GM19455 (cell line): ENCODE data around the gene OR8J3.
"Not testable (repeated sequence)": the region's sequence is repeated elsewhere in the genome, so short reads cannot be mapped to it uniquely, and the experiment has no call there.

Experiments
- ATAC-seq: cut with Tn5 transposase; IDR thresholded peaks from one replicate; pipeline ENCODE4 v1.9.1; 2021; ENCODE audit not compliant: unreplicated experiment

The OR8J3 gene

GRCh38 chr11:56140151-56140661 lies at the start of gene OR8J3:
Gene OR8J3 (minus strand): TSS chr11:56140201. CDS start chr11:56137718, 2,483 bp downstream.
- ATAC-seq, result no peak

GRCh38 chr11:56188602-56189001 lies 48.6 kb upstream of the OR8J3 start:
- ATAC-seq, result no peak

GRCh38 chr11:56183459-56183858 lies 43.5 kb upstream of the OR8J3 start:
- ATAC-seq, result no peak

DNA sequence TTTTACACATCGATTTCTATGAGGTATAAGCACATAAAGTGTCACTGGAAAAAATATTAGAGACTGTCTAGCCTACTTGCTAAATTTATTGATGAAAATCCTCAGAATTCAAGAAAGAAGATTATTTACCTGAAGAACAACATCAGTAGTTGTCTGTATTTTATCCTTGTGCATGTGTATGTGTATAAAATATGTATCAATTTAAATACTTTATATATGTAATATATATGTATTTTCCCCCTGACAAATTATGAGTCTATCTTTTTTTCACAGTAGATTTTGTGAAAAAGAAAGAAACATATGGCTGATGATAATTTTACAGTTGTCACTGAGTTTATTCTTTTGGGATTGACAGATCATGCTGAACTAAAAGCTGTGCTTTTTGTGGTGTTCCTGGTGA lies 36.3 kb upstream of the OR8J3 start, which contains the start of gene OR5J2:
TSS of gene OR5J2 (plus strand) at position 301 of the 400 bp plus-strand sequence. CDS start at position 301, 0 bp downstream.
- ATAC-seq, result no peak

- ATAC-seq, result no peak
Observed at GRCh38 chr11:56172256-56172830, 32.3 kb upstream of the OR8J3 start.

DNA sequence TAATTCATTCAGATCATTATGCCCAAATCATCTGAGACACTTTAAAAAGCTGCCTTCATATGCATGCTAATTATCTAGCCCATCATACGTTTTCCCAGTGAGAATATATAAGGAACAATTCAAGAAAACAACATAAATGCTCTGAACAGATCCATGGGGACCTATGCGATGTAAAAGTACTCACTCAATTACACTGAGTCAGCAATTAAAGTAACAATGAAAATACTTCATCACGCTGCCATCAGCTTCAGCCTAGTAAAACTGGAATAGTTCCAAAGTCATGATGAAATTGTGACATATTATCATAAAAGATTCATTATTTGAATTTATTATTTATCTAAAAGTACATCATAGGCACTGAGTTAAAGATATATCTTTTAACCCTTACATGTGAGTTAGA lies 23.8 kb upstream of the OR8J3 start:
- ATAC-seq, result no peak

GRCh38 chr11:56160217-56160616 lies 20.2 kb upstream of the OR8J3 start, which contains the start of gene OR8K5:
Gene OR8K5 (minus strand): TSS chr11:56160317. CDS start chr11:56160317, 0 bp downstream.
- ATAC-seq, result no peak

DNA sequence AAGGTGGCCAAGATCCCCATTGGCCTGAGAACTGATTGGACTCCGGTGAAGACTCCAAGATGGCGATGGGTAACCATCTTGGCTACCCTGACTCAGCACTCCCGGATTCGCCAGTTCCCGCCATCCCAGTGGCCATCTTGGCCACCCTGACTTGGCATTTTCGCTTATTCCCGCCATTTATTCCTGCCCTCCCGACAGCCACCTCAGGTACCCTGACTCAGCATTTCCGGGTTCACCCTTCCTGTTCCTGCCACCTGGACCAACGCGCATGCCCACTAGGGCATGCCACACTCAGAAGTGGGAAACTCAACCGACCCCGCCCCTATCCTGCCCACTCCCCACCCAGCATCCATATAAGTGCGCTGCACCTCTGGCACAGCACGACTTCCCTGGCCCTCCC lies 12.3 kb upstream of the OR8J3 start:
- ATAC-seq, result no peak

GRCh38 chr11:56151376-56151775 lies 11.4 kb upstream of the OR8J3 start:
- ATAC-seq, result no peak

DNA sequence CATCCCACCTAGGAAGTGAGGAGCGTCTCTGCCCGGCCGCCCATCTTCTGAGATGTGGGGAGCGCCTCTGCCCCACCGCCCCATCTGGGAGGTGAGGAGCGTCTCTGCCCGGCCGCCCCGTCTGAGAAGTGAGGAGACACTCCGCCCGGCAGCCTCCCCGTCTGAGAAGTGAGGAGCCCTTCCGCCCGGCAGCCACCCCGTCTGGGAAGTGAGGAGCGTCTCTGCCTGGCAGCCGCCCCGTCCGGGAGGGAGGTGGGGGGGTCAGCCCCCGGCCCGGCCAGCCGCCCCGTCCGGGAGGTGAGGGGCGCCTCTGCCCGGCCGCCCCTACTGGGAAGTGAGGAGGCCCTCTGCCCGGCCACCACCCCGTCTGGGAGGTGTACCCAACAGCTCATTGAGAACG lies 3.7 kb upstream of the OR8J3 start:
- not testable (repeated sequence) for ATAC-seq

DNA sequence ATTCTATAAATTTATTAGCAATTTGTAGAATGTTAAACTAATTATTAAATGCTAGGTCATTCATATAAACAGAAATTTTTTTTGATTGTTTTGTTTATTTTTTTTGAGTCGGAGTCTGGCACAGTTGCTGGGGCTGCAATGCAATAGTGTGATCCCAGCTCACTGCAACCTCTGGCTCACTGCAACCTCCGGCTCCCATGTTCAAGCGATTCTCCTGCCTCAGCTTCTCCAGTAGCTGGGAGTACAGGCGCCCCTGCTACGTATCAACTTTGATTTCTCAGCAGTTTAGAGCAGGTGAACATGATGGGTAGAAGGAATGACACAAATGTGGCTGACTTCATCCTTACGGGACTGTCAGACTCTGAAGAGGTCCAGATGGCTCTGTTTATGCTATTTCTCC lies 17.9 kb downstream of the OR8J3 start, which contains the start of gene OR8H3:
TSS of gene OR8H3 (plus strand) at position 301 of the 400 bp plus-strand sequence. CDS start at position 301, 0 bp downstream.
- ATAC-seq, result no peak

DNA sequence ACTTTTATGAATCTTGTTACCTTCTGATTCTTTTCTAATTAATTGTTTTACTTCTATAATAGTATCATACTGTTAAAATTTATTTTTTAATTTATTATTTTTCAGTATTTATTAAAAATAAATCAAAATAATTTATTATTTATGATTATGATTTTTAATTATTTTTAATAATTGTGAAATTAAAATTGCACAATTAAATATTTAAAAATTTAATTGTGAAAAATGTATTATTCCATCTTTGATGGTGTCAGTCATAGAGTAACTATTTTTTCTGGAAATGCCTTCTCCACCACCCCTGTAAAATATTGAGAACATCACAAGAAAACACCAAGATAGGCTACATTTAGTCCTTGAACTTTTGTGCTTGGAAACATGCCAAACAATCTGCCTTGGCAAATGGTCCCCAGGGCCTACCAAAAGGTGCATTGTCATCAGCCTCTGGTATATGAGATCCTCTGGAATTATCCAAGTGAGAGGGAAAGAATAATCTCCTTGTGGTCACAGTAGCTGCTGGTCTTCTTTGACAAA lies 36.7 kb downstream of the OR8J3 start, which contains the start of gene OR8H2:
TSS of gene OR8H2 (plus strand) at position 478 of the 528 bp plus-strand sequence. CDS start 1,356 bp downstream, outside the sequence.
- ATAC-seq, result no peak

GRCh38 chr11:56093008-56093407 lies 47.0 kb downstream of the OR8J3 start, which contains the start of gene OR8I2:
Gene OR8I2 (plus strand): TSS chr11:56093308. CDS start chr11:56093308, 0 bp downstream.
- no peak for ATAC-seq

GRCh38 chr11:56089697-56090096 lies 50.3 kb downstream of the OR8J3 start:
- no peak for ATAC-seq
